Measurements from ENCODE around the gene PNLIPRP1.

Gene PNLIPRP1

DNA sequence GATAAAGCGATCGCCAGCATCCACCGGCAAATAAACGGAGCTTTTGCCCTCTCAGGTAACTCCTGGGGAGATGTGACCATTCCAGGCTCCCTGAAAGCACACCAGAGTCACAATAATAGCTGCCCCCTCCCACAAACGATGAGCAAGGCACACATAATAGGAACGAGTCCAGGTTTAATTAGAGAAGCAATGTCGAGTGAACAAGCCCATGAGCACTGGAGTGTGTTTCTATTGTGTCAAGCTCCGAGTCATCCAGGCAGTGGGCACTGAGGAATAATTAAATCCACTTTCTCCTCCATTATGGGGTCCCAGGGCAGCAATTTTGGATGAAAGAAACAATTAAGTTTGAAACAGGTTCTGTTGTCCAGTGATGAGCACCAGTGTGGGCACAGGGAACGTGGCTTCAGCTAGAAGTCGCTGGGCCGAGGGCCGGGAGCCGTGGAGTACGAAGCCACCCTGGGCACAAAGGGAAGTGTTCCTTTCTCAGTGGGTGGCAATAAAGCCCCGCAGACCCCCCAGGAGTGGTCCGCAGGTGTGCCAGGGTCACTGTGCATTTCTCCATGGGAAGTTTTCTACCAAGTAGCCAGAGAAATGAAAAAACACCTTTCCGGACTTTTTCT lies 41.9 kb downstream of the PNLIPRP1 start:
- DNase-seq: no peak

DNA sequence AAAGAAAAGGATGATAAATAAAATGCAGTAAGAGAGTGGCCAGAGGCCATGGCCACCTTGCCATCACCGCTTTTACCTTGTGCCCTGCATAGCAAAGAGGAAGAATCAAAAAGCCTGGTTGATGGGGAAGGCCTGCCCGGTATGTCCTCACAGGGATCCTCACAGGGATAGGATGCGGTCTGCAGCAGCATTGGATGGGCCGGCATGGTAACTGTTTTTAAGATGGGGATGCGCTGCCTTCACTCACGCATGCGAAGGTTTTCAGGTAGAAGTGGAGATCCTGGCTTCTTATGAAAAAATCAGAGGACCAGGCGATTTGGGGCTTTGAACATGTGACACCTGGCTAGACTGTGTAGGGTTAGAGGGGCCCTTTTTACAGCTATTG lies 42.4 kb downstream of the PNLIPRP1 start:
- no peak for DNase-seq

DNA sequence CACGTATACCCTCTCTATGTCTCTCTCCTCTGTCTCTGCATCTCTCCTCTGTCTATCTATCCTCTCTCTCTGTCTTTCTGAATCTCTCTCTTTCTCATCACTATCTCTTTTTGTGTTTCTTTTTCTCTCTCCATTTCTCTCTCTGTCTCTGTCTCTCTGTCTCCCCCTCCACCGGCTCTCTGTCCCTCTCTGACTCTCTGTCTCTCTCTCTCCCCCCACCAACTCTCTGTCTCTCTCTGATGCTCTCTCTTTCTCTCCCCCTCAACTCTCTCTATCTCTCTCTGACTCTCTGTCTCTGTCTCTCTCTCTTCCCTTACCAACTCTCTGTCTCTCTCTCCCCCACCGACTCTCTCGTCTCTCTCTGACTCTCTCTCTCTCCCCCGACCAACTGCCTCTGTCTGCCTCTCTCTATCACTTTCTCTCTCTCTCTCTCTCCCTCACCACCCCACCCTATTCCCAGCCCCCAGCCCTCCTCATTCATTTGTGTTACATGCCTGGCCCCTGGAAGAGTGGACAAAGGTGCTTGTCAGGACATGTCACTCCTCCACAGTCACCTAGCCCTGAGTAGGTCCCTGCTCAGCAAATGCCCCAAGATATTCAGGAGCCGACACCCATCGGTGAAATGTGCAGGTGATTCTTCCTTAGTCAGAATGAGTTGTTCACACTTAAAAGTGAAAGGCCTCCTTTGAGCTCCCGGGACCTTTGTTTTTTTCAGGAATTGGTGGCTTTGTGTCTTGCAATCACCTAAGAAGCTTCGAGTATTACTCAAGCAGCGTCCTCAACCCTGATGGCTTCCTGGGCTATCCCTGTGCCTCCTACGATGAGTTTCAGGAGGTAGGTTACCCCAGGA lies 43.6 kb downstream of the PNLIPRP1 start:
- no peak for DNase-seq

DNA sequence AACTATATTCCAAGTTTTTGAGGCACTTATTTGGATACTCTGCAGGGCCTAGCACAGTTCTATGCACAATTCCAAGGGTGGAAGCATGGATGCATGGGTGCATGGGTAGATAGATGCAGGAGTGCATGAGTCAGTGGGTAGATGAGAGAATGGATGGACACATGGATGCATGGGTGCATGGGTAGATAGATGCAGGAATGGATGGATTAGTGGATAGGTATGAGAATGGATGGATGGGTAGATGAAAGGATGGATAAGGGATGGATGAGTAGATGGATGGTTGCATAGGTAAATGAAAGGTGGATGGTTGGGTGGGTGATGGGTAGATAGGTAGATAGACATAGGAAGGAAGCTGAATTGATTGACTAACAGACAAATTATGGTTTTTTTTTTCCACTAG lies 45.6 kb downstream of the PNLIPRP1 start:
- no peak for DNase-seq

DNA sequence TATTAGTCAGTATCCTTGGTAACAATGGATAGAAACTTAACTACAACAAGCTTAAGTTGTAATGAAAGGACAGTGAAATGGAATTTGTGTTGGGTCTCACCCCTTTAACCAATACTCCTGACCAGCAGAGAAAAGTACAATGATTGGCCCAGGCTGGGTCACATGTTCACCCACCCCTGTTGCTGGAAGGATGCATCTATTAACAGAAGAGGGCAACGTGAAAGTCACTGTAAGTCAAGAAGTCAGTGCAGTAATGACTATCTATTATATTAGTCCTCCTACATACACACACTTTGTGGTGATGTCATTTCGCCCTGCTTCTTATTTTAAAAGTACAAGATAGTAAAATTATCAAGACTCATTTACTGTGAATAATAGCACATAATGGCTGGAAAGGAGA lies 46.2 kb downstream of the PNLIPRP1 start:
- no peak for DNase-seq

DNA sequence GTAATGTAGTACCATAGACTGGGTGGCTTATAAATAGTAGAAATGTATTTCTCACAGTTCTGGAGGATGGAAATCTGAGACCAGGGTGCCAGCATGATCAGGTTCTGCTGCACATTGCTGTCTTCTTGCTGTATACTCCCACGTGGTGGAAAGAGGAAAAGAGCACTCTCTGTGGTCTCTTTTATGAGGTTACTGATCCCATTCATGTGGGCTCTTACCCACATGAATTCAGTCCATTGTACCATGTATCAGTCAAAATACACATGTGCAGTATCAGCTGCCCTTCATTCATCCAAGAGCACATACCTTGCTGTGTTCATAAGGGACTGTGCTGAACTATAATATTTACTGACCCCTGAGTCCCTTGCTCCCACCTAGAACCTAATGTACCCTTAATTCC lies 47.1 kb downstream of the PNLIPRP1 start:
- no peak for DNase-seq

DNA sequence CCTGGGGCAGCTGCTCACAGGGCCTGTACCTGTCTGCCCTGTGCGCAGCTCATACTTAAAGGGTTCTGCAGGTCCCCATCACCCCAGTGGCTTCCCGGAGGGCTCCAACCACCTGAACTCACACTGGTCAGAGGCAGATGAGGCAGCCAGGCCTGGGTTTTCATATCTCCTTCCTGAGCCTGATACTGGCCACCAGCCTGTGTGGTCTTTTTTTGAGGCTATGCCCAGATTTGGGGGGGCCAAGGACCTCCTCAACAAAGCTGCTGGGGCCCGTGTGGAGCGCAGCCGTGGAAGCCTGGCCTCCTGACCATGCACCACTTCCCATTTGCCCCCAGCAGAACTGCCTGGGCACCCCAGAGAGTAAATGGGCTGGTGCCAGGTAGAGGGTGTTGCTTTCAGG lies 55.7 kb downstream of the PNLIPRP1 start:
- DNase-seq: no peak

DNA sequence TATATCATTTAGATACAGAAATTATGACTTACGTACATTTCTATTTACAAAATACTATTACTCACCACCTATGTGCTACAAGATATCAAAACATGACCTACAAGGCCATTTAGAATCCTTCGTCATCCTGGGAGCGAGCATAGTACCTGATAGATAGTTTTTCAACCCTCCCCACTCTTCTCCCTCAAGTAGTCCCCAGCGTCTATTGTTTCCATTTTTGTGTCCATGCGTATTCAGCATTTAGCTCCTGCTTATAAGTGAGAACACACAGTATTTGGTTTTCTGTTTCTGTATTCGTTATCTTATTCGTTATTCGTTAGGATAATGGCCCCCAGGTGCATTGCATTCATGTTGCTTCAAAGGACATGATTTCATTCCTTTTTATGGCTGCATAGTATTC lies 58.1 kb downstream of the PNLIPRP1 start:
- DNase-seq: no peak

DNA sequence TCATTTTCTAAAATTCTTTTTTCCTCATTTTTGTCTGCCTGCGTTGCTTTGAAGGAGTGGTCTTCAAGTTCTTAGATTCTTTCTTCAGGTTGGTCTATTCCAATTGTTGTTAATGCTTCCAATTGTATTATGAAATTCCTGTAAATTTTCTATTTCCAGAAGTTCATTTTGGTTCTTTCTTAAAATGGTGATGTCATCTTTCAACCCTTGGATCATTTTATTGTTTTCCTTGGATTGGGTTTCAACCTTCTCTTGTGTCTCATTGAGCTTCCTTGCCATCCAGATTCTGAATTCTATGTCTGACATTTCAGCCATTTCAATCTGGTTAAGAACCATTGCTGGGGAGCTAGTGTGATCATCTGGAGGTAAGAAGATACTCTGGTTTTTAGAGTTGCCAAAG lies 63.1 kb downstream of the PNLIPRP1 start:
- no peak for DNase-seq

DNA sequence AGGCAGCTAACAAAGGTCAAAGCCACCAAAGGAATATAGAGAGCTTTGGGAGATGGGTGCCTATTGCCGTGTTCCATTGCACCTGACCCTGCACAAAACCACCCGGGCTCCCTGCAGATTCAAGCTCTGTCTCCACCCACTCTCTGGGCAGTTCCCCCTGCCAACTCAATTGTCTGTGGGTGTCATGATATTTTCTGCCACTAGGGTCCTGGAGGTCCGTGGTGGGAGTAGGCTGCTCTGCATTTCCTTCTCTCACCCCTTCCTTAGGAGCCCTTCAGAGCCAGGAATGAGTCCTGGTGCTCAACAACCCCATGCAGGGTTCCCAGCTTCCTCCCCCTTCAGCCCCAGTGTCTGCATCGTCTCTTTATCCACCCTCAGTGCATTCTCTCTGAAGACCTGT lies 64.1 kb downstream of the PNLIPRP1 start:
- DNase-seq: no peak

DNA sequence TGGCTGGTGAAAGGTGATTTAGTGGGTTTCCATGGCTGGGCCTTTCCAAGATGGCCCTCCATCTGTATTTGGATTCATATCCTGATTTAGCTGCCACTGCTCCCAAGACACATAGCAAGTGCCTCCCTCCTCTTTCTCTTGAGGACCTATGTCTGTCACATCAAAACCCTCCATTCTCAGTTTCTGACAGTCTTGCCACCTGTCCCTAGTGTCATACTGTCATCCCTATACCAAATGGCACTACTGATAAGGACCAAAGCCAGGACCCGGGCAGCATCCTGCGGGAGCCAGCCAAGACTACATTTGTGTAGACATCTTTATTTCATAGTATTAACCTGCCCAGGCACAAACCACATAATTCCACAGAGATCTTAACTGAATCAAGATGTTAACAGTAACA lies 64.8 kb downstream of the PNLIPRP1 start:
- no peak for DNase-seq

DNA sequence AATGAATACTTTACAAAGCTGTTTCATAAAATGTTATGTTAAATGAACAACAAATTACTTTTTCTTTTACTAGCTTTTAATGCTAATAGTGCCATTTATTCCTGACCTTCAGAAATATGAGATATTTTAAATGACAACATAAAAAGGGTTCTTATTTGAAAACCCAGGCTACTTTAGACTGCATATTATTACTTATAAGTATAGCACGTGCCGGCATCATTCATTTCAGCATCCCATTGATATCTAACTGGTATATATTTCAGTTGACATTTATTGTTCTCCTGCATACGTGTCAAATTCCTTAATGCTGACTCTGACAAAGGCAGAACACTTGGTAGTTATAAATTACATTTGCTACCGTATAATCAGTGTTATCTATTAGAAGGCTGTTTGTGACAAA lies 65.3 kb downstream of the PNLIPRP1 start:
- DNase-seq: no peak

DNA sequence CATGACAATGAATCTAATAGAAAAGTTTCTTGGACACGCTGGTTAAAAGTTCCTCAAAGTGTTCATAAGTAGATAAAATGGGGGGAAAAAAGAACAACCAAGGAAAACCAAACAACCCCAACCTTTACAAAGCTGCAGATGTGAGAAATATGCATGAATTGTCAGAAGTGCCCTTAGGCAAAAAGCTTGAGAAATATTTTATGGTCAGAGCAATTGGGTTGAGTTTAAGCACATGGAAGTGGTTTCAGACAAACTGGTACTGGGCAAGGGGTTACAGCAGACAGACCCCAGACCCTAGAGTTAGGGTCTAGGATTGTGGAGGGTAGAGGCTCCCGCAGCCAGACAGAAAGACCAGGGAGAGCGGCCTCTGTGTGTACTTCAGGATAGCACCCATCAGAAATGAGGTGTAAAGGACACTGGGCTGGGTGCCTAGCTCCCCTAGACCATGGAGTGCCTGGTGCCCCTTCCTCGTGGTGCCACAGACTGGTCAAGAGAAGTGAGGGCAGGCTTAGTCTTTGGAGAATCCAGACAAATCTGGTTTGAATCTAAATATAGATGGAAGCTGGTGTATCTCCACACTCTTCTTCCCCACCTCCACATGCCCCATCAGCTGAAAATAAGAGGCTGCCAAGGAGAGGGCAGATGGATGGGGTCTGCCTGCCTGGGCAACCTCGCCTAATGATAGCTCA lies 67.2 kb downstream of the PNLIPRP1 start:
- DNase-seq: no peak

Data from C1 segment of cervical spinal cord (tissue), 14 donors.